ENCODE measurements around the gene ALDH3A1. TPM values are rescaled to one million over a fixed set of nuclear protein-coding genes. Genes with fewer than 3 reads are reported as not detected.

Gene ALDH3A1
- total RNA-seq, 1 experiment from 2014 or later, result 0.35 TPM

- ATAC-seq, result no peak
- H3K27ac Mint-ChIP-seq, result no peak overlapping the region
These were observed 33.7 kb upstream of the ALDH3A1 start for GRCh38 chr17:19781488-19782458.

GRCh38 chr17:19780846-19781245 lies 32.7 kb upstream of the ALDH3A1 start:
- no peaks in the 10 kb centered on the region for H3K36me3 Mint-ChIP-seq
- no peak overlapping the region for H3K27ac Mint-ChIP-seq
- no peaks in the 10 kb centered on the region for H3K9me3 Mint-ChIP-seq
- ChIA-PET POLR2A (no interaction called here), CTCF (interaction anchor here (1.2 to 3.4 kb wide), 2 partner anchors 14 to 36 kb away, joined by 5 to 16 read pairs; no protein-coding TSS in a partner anchor)
- no peaks in the 10 kb centered on the region for H3K27me3 Mint-ChIP-seq (ENCODE audit: low read depth)
- ATAC-seq (no peak), DNase-seq (ENCODE audit: low spot score) (no peak)
- no peaks in the 10 kb centered on the region for H3K4me1 Mint-ChIP-seq
- H3K4me3 Mint-ChIP-seq, result no peak overlapping the region
- no peak for TF ChIP-seq ATF1 (CRISPR knock-in tag; IDR thresholded peaks at IDR 0.05)
- no peak for TF ChIP-seq USF2 (CRISPR knock-in tag; IDR thresholded peaks at IDR 0.05)
- TF ChIP-seq PRDM15 (CRISPR knock-in tag; IDR thresholded peaks at IDR 0.05), result no peak
- TF ChIP-seq HMGA2 (CRISPR knock-in tag; IDR thresholded peaks at IDR 0.05), result no peak
- no peak for TF ChIP-seq RORB (CRISPR knock-in tag; IDR thresholded peaks at IDR 0.05)
- TF ChIP-seq IRF1 (CRISPR knock-in tag; IDR thresholded peaks at IDR 0.05), result no peak
- no peak for TF ChIP-seq JAZF1 (CRISPR knock-in tag; IDR thresholded peaks at IDR 0.05)
- no peak for TF ChIP-seq TEAD1 (CRISPR knock-in tag; IDR thresholded peaks at IDR 0.05)
- no peak for TF ChIP-seq ZNF425 (CRISPR knock-in tag; conservative IDR thresholded peaks at IDR 0.05)
- TF ChIP-seq ZNF281 (CRISPR knock-in tag; IDR thresholded peaks at IDR 0.05), result no peak
- no peak for TF ChIP-seq ZNF512 (CRISPR knock-in tag; IDR thresholded peaks at IDR 0.05; ENCODE audit: borderline replicate concordance)
- no peak for TF ChIP-seq STAT6 (CRISPR knock-in tag; conservative IDR thresholded peaks at IDR 0.05; ENCODE audit: low read depth)

More at GRCh38 chr17:19781488-19782458, 33.7 kb upstream of the ALDH3A1 start:
- Mint-ChIP-seq H3K27me3 (ENCODE audit: low read depth) (no peaks in the 10 kb centered on the region), H3K9me3 (no peaks in the 10 kb centered on the region), H3K4me3 (no peak overlapping the region), H3K36me3 (no peaks in the 10 kb centered on the region), H3K4me1 (no peaks in the 10 kb centered on the region)
- CTCF ChIA-PET, result interaction anchor here (3.4 kb wide), 1 partner anchor 15 kb away, joined by 16 read pairs; no protein-coding TSS in a partner anchor
- DNase-seq (ENCODE audit: low spot score), result no peak
- no peak for TF ChIP-seq SMAD4 (CRISPR knock-in tag; IDR thresholded peaks at IDR 0.05)
- no peak for TF ChIP-seq ZNF416 (CRISPR knock-in tag; IDR thresholded peaks at IDR 0.05)
- no peak for TF ChIP-seq NFE2L1 (CRISPR knock-in tag; IDR thresholded peaks at IDR 0.05)
- TF ChIP-seq EMX1 (CRISPR knock-in tag; IDR thresholded peaks at IDR 0.05), result no peak
- TF ChIP-seq FOXJ3 (CRISPR knock-in tag; IDR thresholded peaks at IDR 0.05; ENCODE audit: borderline replicate concordance), result no peak
- POLR2A ChIA-PET, result no interaction called here
